GM19372 (cell line): Measurements from ENCODE around the gene MLYCD.

Experiments used
- ATAC-seq: cut with Tn5 transposase; IDR thresholded peaks from one replicate; pipeline ENCODE4 v1.9.1; 2021; ENCODE audit warnings: mild to moderate bottlenecking, low read depth, moderate library complexity; ENCODE audit not compliant: unreplicated experiment

Gene MLYCD

GRCh38 chr16:83966153-83966696, 67.3 kb downstream of the MLYCD start:
- no peak for ATAC-seq

GRCh38 chr16:83967091-83967490, 68.2 kb downstream of the MLYCD start:
- no peak for ATAC-seq

GRCh38 chr16:83967838-83968305, 69.0 kb downstream of the MLYCD start, which contains the start of gene NECAB2:
NECAB2 (plus strand) TSS chr16:83968244; CDS start chr16:83968649, 405 bp downstream.
- no peak for ATAC-seq

GRCh38 chr16:83968306-83968851, 69.5 kb downstream of the MLYCD start:
- ATAC-seq = no peak

GRCh38 chr16:83968891-83969649, 70.2 kb downstream of the MLYCD start:
- ATAC-seq = no peak

GRCh38 chr16:83969771-83970429, 71.0 kb downstream of the MLYCD start:
- ATAC-seq = no peak

GRCh38 chr16:83970430-83970815, 71.5 kb downstream of the MLYCD start:
- no peak for ATAC-seq

GRCh38 chr16:83971165-83972130, 72.5 kb downstream of the MLYCD start:
- no peak for ATAC-seq

GRCh38 chr16:83972256-83973008, 73.5 kb downstream of the MLYCD start:
- no peak for ATAC-seq

GRCh38 chr16:83973077-83973476, 74.2 kb downstream of the MLYCD start:
- ATAC-seq = no peak

GRCh38 chr16:83973581-83974385, 74.9 kb downstream of the MLYCD start:
- no peak for ATAC-seq

- ATAC-seq = no peak
Observed at GRCh38 chr16:83974475-83974874, 75.6 kb downstream of the MLYCD start.

GRCh38 chr16:83975590-83976260, 76.8 kb downstream of the MLYCD start:
- no peak for ATAC-seq
